ENCODE results near the gene R3HDM2.

R3HDM2 gene

DNA sequence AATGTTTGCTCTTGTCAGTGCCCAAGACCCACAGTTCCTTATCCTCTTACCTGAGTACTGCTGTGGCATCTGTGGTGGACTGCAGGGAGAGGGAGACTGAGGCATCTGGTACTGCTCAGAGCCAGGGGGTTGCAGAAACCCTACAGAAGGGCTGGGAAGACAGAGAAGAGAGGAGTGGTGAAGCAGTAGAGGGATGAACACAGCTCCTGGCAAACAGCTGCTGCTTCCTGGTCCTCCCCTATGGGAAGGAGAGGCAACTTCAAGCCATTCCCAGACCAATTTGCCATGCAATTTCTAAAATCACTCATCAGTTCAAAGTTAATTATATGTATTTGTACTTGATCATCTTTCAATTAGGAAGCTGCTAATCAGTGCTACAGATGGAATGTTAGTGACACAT is 164.2 kb downstream of the R3HDM2 start:
- TF ChIP-seq, protein P1, sequence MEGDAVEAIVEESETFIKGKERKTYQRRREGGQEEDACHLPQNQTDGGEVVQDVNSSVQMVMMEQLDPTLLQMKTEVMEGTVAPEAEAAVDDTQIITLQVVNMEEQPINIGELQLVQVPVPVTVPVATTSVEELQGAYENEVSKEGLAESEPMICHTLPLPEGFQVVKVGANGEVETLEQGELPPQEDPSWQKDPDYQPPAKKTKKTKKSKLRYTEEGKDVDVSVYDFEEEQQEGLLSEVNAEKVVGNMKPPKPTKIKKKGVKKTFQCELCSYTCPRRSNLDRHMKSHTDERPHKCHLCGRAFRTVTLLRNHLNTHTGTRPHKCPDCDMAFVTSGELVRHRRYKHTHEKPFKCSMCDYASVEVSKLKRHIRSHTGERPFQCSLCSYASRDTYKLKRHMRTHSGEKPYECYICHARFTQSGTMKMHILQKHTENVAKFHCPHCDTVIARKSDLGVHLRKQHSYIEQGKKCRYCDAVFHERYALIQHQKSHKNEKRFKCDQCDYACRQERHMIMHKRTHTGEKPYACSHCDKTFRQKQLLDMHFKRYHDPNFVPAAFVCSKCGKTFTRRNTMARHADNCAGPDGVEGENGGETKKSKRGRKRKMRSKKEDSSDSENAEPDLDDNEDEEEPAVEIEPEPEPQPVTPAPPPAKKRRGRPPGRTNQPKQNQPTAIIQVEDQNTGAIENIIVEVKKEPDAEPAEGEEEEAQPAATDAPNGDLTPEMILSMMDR (IDR thresholded peaks at IDR 0.05; ENCODE audit: control extremely low read depth, extremely low read depth, low read depth, missing control alignments) = no peak
- CTCF ChIA-PET = interaction anchor here (0.8 to 11.2 kb wide), 3 partner anchors 26 to 189 kb away, joined by 3 to 200 read pairs (median 52); partner anchors contain the start of genes GLI1 and INHBE
- POLR2A ChIA-PET = no interaction called here
- no peak for DNase-seq (ENCODE audit: extremely low spot score)

DNA sequence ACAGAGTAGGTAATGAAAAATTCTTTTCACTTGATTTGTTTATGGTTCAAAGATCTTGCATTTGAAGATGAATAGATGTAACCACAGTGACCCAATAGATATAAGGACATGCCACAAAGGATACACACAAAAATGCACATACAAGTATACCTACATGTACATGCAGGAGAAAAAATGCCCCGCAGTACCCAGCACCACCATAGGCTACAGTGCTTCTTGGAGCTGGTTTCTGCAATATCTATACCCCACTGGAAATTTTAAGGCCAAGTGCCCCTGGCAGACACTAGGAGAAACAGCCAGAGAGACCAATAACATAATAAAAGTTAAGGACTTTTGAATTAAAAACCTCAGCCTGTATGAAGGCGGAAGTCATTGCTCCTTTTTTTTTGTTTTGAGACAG is 167.7 kb downstream of the R3HDM2 start:
- TF ChIP-seq, protein P1 (IDR thresholded peaks at IDR 0.05; ENCODE audit: control extremely low read depth, extremely low read depth, low read depth, missing control alignments) = no peak
- DNase-seq (ENCODE audit: extremely low spot score) = no peak
- ChIA-PET POLR2A (no interaction called here), CTCF (interaction anchor here (0.9 to 11.2 kb wide), 7 partner anchors 9 to 200 kb away, joined by 3 to 200 read pairs (median 8); partner anchors contain the start of genes GLI1, INHBE and STAC3)

DNA sequence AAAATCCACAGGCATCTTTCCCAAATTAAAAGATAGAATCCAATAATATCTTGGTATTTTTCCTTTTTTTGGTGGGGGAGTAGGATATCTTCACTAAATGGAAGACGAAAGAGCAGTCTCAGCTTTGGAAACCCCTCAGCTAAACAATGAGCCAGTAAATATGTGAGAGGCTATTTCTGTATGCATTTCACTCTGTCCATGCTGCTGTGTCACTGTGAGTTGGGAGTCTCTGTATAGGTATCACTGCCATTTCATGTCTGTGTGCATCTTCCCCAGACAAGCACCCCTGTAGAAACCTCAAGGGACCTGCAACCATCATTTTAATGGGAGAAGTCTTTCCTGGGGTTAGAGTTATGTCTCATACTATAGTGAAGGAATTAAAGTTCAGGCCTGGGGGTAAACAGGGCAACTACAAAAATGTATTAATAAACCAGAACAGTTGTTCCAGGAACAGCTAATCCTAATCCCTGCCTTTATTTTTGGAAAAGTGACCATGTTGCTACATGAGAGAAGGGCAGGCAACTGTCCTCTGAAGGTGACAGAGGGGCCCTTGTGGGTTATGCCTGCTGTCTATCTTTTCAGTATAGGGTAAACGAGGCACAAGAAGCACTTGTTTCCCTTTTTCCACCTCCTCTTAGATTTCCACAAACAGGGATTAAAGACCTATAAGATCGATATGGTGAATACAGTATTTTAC is 168.6 kb downstream of the R3HDM2 start:
- TF ChIP-seq, protein P1 (IDR thresholded peaks at IDR 0.05; ENCODE audit: control extremely low read depth, extremely low read depth, low read depth, missing control alignments) = no peak
- no peak for DNase-seq (ENCODE audit: extremely low spot score)
- ChIA-PET POLR2A (no interaction called here), CTCF (interaction anchor here (1.0 to 11.2 kb wide), 11 partner anchors 8 to 201 kb away, joined by 3 to 200 read pairs (median 8); partner anchors contain the start of genes GLI1, INHBE and STAC3)

DNA sequence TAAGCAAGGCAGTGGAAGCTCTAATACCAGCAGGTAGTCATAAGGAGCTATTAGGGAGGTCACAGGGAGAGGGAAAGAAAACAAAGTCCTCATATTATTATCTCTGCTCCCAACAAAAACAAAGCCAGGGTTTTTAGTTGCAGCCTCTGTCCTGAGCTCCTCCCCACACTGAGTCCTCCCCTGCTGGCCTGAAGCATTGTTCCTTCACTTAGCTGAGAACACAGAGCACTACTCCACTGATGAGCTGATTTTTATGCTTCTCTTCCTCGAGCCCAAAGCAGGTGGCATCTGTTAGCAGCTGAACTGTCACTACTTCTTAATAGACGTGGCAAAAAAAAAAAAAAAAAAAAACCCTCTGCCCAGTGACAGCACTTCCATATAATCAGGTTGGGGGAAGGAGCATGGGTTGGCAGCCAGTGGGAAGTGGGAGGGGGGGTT is 169.4 kb downstream of the R3HDM2 start:
- DNase-seq (ENCODE audit: extremely low spot score) = no peak
- TF ChIP-seq, protein P1 (IDR thresholded peaks at IDR 0.05; ENCODE audit: control extremely low read depth, extremely low read depth, low read depth, missing control alignments) = no peak
- ChIA-PET POLR2A (no interaction called here), CTCF (interaction anchor here (1.0 to 11.2 kb wide), 10 partner anchors 9 to 202 kb away, joined by 3 to 200 read pairs (median 6); partner anchors contain the start of genes GLI1, INHBE and STAC3)

DNA sequence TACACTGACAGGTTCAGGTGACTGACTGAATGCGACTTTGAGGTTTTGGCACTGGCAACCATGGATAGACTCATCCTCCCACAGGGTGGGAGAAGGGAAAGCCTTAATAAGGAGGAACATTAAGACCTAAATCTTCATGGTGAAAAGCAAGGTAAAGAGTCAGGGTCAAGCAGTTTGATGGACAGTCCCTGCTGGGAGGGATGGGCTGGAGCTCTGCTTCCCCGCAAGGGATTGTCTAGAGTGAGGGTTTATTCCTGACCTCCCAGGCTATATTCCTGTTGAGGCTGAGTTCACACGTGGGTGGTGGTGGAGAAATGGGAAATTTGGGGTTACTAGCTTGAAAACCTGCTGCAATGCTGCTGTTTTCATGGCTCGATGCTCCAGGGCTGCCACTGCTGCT is 170.5 kb downstream of the R3HDM2 start:
- TF ChIP-seq, protein P1 (IDR thresholded peaks at IDR 0.05; ENCODE audit: control extremely low read depth, extremely low read depth, low read depth, missing control alignments) = no peak
- DNase-seq (ENCODE audit: extremely low spot score) = no peak
- CTCF ChIA-PET = interaction anchor here (1.0 to 11.2 kb wide), 9 partner anchors 10 to 196 kb away, joined by 3 to 200 read pairs (median 6); partner anchors contain the start of genes GLI1, INHBE and STAC3
- POLR2A ChIA-PET = no interaction called here

DNA sequence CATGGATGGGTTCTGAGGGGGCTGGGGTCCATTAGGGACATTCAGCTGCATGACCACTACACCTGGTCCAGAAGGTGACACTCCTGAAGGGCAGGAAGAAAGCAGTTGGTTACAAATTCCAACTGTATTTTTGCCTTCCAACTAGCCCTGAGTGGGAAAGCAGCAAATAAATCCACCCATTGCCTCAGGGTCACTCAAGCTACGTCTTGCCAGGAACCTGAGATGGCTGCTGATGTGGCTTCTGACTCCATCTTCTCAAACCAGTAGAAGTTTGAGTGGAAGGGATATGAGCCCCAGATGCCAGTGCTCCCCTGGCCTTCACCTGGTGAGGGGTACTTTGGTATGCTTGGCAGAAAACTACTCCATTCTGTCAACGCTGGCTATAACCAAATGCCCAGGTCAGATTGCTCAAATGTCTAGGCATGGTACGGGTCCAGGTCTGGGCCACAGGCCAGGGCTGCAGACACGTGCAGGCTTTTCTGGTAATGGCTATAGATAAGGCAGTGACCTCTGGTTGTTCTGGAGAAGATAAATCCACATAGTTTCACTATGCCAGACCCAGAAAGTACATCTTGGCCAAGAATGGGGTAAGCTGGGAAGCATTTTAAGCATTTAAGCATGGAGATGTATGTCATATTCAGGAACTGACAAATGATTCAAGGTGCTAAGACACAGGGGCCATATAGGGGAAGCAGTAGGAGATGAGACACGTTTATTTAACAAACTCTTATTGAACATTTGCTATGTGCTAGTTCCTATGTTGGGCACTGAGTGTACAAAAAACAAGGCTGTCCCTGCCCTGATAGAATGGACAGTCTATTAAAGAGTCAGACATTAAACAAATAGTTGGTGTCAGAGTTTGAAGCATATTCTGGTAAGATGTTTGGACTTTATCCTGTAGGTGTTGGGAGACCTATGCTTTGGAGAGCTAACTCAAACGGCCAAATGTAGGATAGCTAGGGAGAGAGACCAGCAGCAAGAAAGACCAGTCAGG is 171.6 kb downstream of the R3HDM2 start:
- CTCF ChIA-PET = interaction anchor here (1.0 to 11.2 kb wide), 6 partner anchors 9 to 197 kb away, joined by 3 to 200 read pairs (median 7); partner anchors contain the start of genes GLI1, INHBE and STAC3
- no peak for DNase-seq (ENCODE audit: extremely low spot score)
- TF ChIP-seq, protein P1 (IDR thresholded peaks at IDR 0.05; ENCODE audit: control extremely low read depth, extremely low read depth, low read depth, missing control alignments) = no peak
- POLR2A ChIA-PET = no interaction called here

Data from GM10248 (cell line).